Epithelial cell of proximal tubule (primary cell): ENCODE data around the gene PTPN5. TPM values are rescaled to one million over a fixed set of nuclear protein-coding genes. Genes with fewer than 3 reads are reported as not detected.

Experiments
- DNase-seq: peaks from one replicate; pipeline ENCODE4 v3.0.0-alpha.2; 2011; ENCODE audit warnings: low read depth
- H3K4me3 ChIP-seq: 2 replicates; pipeline ENCODE4 v1.5.1; 2011; ENCODE audit warnings: low read depth, mild to moderate bottlenecking, low read length
- CTCF ChIP-seq: conservative IDR thresholded peaks from 2 replicates; pipeline ENCODE4 v1.5.1; 2012; ENCODE audit warnings: low read depth, mild to moderate bottlenecking, low read length
- total RNA-seq: library from RNA; depleted of rRNA; stranded (reverse); fragments of >200 nt; gene quantifications from 2 replicates; pipeline ENCODE4 v1.2.3, GENCODE V29; 2015

PTPN5 gene
- total RNA-seq, 1 donor from 2014 or later = not detected

GRCh38 chr11:18768472-18768901 lies 23.1 kb downstream of the PTPN5 start:
- DNase-seq = no peak
- TF ChIP-seq CTCF = no peak
- H3K4me3 ChIP-seq = no peak overlapping the region

- TF ChIP-seq CTCF = no peak
- no peak for DNase-seq
- no peak overlapping the region for H3K4me3 ChIP-seq
Measured at GRCh38 chr11:18766015-18766414, 25.6 kb downstream of the PTPN5 start.

- no peak for TF ChIP-seq CTCF
- DNase-seq = no peak
- H3K4me3 ChIP-seq = no peak overlapping the region
Measured at GRCh38 chr11:18765554-18765953, 26.0 kb downstream of the PTPN5 start.

GRCh38 chr11:18761741-18762140 lies 29.9 kb downstream of the PTPN5 start:
- H3K4me3 ChIP-seq = no peak overlapping the region
- no peak for TF ChIP-seq CTCF
- no peak for DNase-seq

GRCh38 chr11:18761144-18761543 lies 30.5 kb downstream of the PTPN5 start:
- no peak for TF ChIP-seq CTCF
- DNase-seq = no peak
- H3K4me3 ChIP-seq = no peak overlapping the region

GRCh38 chr11:18757811-18758210 lies 33.8 kb downstream of the PTPN5 start:
- DNase-seq = no peak
- TF ChIP-seq CTCF = no peak

GRCh38 chr11:18756889-18757288 lies 34.7 kb downstream of the PTPN5 start:
- DNase-seq = no peak
- no peak for TF ChIP-seq CTCF
- H3K4me3 ChIP-seq = no peak overlapping the region

More at GRCh38 chr11:18757811-18758210, 33.8 kb downstream of the PTPN5 start:
- H3K4me3 ChIP-seq = no peak overlapping the region
